ENCODE measurements around the gene ENPP3. TPM values are rescaled to one million over a fixed set of nuclear protein-coding genes. Genes with fewer than 3 reads are reported as not detected.

ENPP3 gene
- total and polyA plus RNA-seq, 2 of the 13 experiments (the other 11 are each of a cell fraction or from before 2014, with no cell fraction given), result 40.0 to 75.4 TPM

DNA sequence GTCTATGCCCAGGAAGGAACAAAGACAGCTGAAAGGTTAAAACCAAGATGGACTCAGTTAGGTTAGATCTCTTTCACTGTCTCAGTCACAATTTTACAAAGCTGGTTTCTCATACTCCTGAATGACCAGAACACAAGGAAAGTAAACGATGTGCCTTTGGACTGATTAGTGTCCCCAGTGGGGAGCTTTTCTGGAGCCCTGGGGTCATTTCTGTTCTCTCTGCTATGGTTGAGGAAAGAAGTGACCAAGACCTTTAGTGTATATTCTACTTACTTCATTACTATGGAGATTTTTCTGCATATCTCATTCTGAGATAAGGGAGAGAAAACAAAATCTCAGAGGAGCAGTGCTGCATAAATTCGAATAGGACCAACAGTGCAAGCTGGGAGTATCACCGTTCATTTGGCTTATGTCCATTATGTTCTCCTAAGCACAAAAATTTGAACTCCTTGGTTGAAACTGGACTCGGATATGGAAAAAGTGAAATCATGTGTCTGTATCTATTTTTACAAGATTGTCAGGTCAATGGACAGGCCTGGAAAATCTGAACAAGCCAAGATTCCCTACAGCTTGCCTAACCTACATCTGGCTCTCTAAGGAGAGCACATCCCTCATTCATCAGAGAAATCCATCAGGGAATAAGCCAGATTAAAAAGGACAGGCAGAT, 136.3 kb downstream of the ENPP3 start:
- ATAC-seq (no peak), FAIRE-seq (no peak), DNase-seq (ENCODE audit: low spot score) (no peak)
- intact Hi-C loops (cut with micrococcal nuclease; ENCODE audit: unreplicated experiment) (no loop called here), in situ Hi-C loops (cut with HindIII; ENCODE audit: extremely low pct_ligation_motif_present, low pct_unique_long_range_greater_than_20kb) (no loop called here)
- ChIA-PET POLR2A (no interaction called here), CTCF (ENCODE audit: low intra/inter-chr PET ratio, low total read pairs) (no interaction called here)
- TF ChIP-seq ZNF768 (CRISPR knock-in tag; IDR thresholded peaks at IDR 0.05) (no peak), SIN3A (IDR thresholded peaks at IDR 0.05; ENCODE audit: borderline replicate concordance, low read depth, low read length) (no peak), ZNF260 (CRISPR knock-in tag; IDR thresholded peaks at IDR 0.05; ENCODE audit: borderline replicate concordance, low read depth) (no peak), ZFP41 (CRISPR knock-in tag; IDR thresholded peaks at IDR 0.05; ENCODE audit: borderline replicate concordance) (no peak)
- Histone ChIP-seq H3K79me2 (ENCODE audit: insufficient read depth, low read length) (no peaks in the 10 kb centered on the region), H3K9me3 (ENCODE audit: low read length) (no peaks in the 10 kb centered on the region), H3K4me1 (ENCODE audit: insufficient read depth, low read length) (peaks cover 65% of the 10 kb centered on the region), H3K27ac (ENCODE audit: extremely low read length, insufficient read depth, low read length) (no peak overlapping the region), H3K9ac (ENCODE audit: insufficient read depth, low read depth, low read length) (no peak overlapping the region), H3K4me2 (ENCODE audit: low read depth, low read length) (no peak overlapping the region), H3K36me3 (replicated peaks in 1 of 2; ENCODE audit: control insufficient read depth in 1 of 2, insufficient read depth in 2 of 2, low read length in 2 of 2) (no peaks in the 10 kb centered on the region), H3K27me3 (ENCODE audit: control insufficient read depth in 1 of 2, insufficient read depth in 2 of 2, low read length in 2 of 2) (no peaks in the 10 kb centered on the region), H2AFZ (ENCODE audit: low read length) (peak overlapping the region; percentile 43), H4K20me1 (ENCODE audit: insufficient read depth, low read length) (no peaks in the 10 kb centered on the region), H3K4me3 (replicated peaks in 1 of 3; ENCODE audit: insufficient read depth in 1 of 3, low read depth in 2 of 3, low read length in 3 of 3) (no peak overlapping the region)
- WGBS (ENCODE audit: low lambda C conversion rate), result 84% methylated on average over 4 of the region's 4 CpGs
- no TSS peak for BruUV-seq (replicated peaks)

- intact Hi-C loops (cut with micrococcal nuclease; ENCODE audit: unreplicated experiment), result no loop called here
- BruUV-seq (replicated peaks), result no TSS peak
- CTCF ChIA-PET (ENCODE audit: low intra/inter-chr PET ratio, low total read pairs), result no interaction called here
- H3K36me3 ChIP-seq (replicated peaks in 1 of 2; ENCODE audit: control insufficient read depth in 1 of 2, insufficient read depth in 2 of 2, low read length in 2 of 2), result no peaks in the 10 kb centered on the region
- DNase-seq (ENCODE audit: low spot score) (no peak), ATAC-seq (no peak), FAIRE-seq (no peak)
- H3K27ac ChIP-seq (ENCODE audit: extremely low read length, insufficient read depth, low read length), result no peak overlapping the region
- H4K20me1 ChIP-seq (ENCODE audit: insufficient read depth, low read length), result no peaks in the 10 kb centered on the region
- H2AFZ ChIP-seq (ENCODE audit: low read length), result peak overlapping the region; percentile 29
- no peak overlapping the region for H3K9ac ChIP-seq (ENCODE audit: insufficient read depth, low read depth, low read length)
- POLR2A ChIA-PET, result no interaction called here
- in situ Hi-C loops (cut with HindIII; ENCODE audit: extremely low pct_ligation_motif_present, low pct_unique_long_range_greater_than_20kb), result no loop called here
- peaks cover 49% of the 10 kb centered on the region for H3K4me1 ChIP-seq (ENCODE audit: insufficient read depth, low read length)
- no peaks in the 10 kb centered on the region for H3K79me2 ChIP-seq (ENCODE audit: insufficient read depth, low read length)
- H3K9me3 ChIP-seq (ENCODE audit: low read length), result no peaks in the 10 kb centered on the region
- WGBS (ENCODE audit: low lambda C conversion rate), result 89% methylated on average over 3 of the region's 3 CpGs
- no peak overlapping the region for H3K4me3 ChIP-seq (replicated peaks in 1 of 3; ENCODE audit: insufficient read depth in 1 of 3, low read depth in 2 of 3, low read length in 3 of 3)
- H3K4me2 ChIP-seq (ENCODE audit: low read depth, low read length), result no peak overlapping the region
- no peaks in the 10 kb centered on the region for H3K27me3 ChIP-seq (ENCODE audit: control insufficient read depth in 1 of 2, insufficient read depth in 2 of 2, low read length in 2 of 2)
- TF ChIP-seq, protein P1, sequence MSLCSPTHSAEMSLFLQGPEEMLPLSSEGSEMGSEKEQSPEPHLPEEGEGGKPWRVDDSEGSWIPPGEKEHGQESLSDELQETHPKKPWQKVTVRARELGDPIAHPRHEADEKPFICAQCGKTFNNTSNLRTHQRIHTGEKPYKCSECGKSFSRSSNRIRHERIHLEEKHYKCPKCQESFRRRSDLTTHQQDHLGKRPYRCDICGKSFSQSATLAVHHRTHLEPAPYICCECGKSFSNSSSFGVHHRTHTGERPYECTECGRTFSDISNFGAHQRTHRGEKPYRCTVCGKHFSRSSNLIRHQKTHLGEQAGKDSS (CRISPR knock-in tag; IDR thresholded peaks at IDR 0.05; ENCODE audit: borderline replicate concordance, low read depth), result no peak
- TF ChIP-seq ISL2 (CRISPR knock-in tag; IDR thresholded peaks at IDR 0.05), result no peak
- no peak for TF ChIP-seq NCOA1 (CRISPR knock-in tag; IDR thresholded peaks at IDR 0.05)
- TF ChIP-seq SMYD3 (CRISPR knock-in tag; IDR thresholded peaks at IDR 0.05), result no peak
- no peak for TF ChIP-seq TEAD2 (CRISPR knock-in tag; IDR thresholded peaks at IDR 0.05)
- TF ChIP-seq ZNF768 (CRISPR knock-in tag; IDR thresholded peaks at IDR 0.05), result no peak
- TF ChIP-seq MEIS1 (CRISPR knock-in tag; IDR thresholded peaks at IDR 0.05; ENCODE audit: borderline replicate concordance), result no peak
- TF ChIP-seq THAP7 (CRISPR knock-in tag; IDR thresholded peaks at IDR 0.05), result no peak
- TF ChIP-seq ZNF709 (CRISPR knock-in tag; IDR thresholded peaks at IDR 0.05), result no peak
- no peak for TF ChIP-seq RORA (CRISPR knock-in tag; IDR thresholded peaks at IDR 0.05)
- no peak for TF ChIP-seq ZNF704 (CRISPR knock-in tag; IDR thresholded peaks at IDR 0.05; ENCODE audit: borderline replicate concordance)
- no peak for TF ChIP-seq ZNF614 (CRISPR knock-in tag; IDR thresholded peaks at IDR 0.05; ENCODE audit: borderline replicate concordance)
- no peak for TF ChIP-seq ZFAT (CRISPR knock-in tag; conservative IDR thresholded peaks at IDR 0.05)
- no peak for TF ChIP-seq XBP1 (CRISPR knock-in tag; IDR thresholded peaks at IDR 0.05)
Observed at GRCh38 chr6:131775886-131776285, 138.8 kb downstream of the ENPP3 start.
